Naive thymus-derived CD8-positive, alpha-beta T cell (primary cell): Measurements from ENCODE around the gene PRLR. TPM values are rescaled to one million over a fixed set of nuclear protein-coding genes. Genes with fewer than 3 reads are reported as not detected.

Experiments
- ATAC-seq, 2 donors: fragments of 150-1000 bp; cut with Tn5 transposase in 1 of 2; sonication (Bioruptor Pico), chemical (Tn5 transposase) in 1 of 2; 1 replicate in 1 of 2; 2 replicates in 1 of 2; pipeline ENCODE4 v1.10.0; 2021; ENCODE audit warnings: mild to moderate bottlenecking in 2 of 2, moderate library complexity in 2 of 2
- POLR2A ChIA-PET: fragments of 350-600 bp; sonication (Branson Sonifier 250); formaldehyde crosslinking; loops from one replicate; lab custom pipeline; 2021; ENCODE audit warnings: antibody characterized with exemption; lab: Charles Lee
- DNase-seq, 10 donors: peaks; one replicate each; pipeline versions ENCODE4 v3.0.0 to v3.0.0-alpha.2; 2020 to 2022
- H3K27ac Mint-ChIP-seq, 10 donors: one replicate each; pipeline ENCODE4 v1.8.0; 2020 to 2022; ENCODE audit warnings: mild to moderate bottlenecking in 10 of 10, mixed read lengths in 10 of 10, moderate library complexity in 4 of 10, inconsistent platforms in 1 of 10
- H3K27me3 Mint-ChIP-seq, 5 donors: one replicate each; pipeline ENCODE4 v1.8.0; 2021 to 2022; ENCODE audit warnings: mixed read lengths in 5 of 5
- H3K36me3 Mint-ChIP-seq, 3 donors: one replicate each; pipeline ENCODE4 v1.8.0; 2020 to 2022; ENCODE audit warnings: mixed read lengths in 3 of 3, mild to moderate bottlenecking in 2 of 3, inconsistent platforms in 1 of 3
- H3K4me1 Mint-ChIP-seq, 4 donors: one replicate each; pipeline ENCODE4 v1.8.0; 2021 to 2022; ENCODE audit warnings: mixed read lengths in 4 of 4
- H3K4me3 Mint-ChIP-seq, 10 donors: one replicate each; pipeline ENCODE4 v1.8.0; 2020 to 2022; ENCODE audit warnings: mild to moderate bottlenecking in 10 of 10, mixed read lengths in 10 of 10, moderate library complexity in 6 of 10, inconsistent platforms in 1 of 10
- H3K9me3 Mint-ChIP-seq, 9 donors: one replicate each; pipeline ENCODE4 v1.8.0; 2020 to 2022; ENCODE audit warnings: mixed read lengths in 9 of 9, mild to moderate bottlenecking in 3 of 9, inconsistent platforms in 1 of 9, moderate library complexity in 1 of 9
- polyA plus RNA-seq, 3 donors: library from polyadenylated mRNA; unstranded; fragments of 300-500 nt; fragmentation: Illumina TruSeq; gene quantifications; one replicate each; pipeline ENCODE4 v1.2.3, GENCODE V29; 2021
- total RNA-seq, 8 experiments: library from RNA in 2 of 8; stranded (reverse) in 2 of 8; gene quantifications; one replicate each; pipeline ENCODE4 v1.2.3 and lab custom pipeline; 2021 to 2026

PRLR gene
- total and polyA plus RNA-seq, 5 experiments from 2014 or later = not detected

GRCh38 chr5:35067985-35068384 lies 162.3 kb downstream of the PRLR start:
- H3K4me1 Mint-ChIP-seq = peaks cover 0 to 2% (median 0%) of the 10 kb centered on the region in 4 donors
- no peak for ATAC-seq
- no peak overlapping the region for H3K4me3 Mint-ChIP-seq
- H3K27me3 Mint-ChIP-seq = peaks cover 5 to 36% (median 12%) of the 10 kb centered on the region in 5 donors
- POLR2A ChIA-PET = no interaction called here
- H3K27ac Mint-ChIP-seq = no peak overlapping the region
- no peaks in the 10 kb centered on the region for H3K36me3 Mint-ChIP-seq
- H3K9me3 Mint-ChIP-seq = no peaks in the 10 kb centered on the region
- no peak for DNase-seq

GRCh38 chr5:35066260-35066795 lies 164.0 kb downstream of the PRLR start:
- Mint-ChIP-seq H3K27me3 (peaks cover 5 to 36% (median 12%) of the 10 kb centered on the region in 5 donors), H3K4me1 (peaks cover 0 to 2% (median 0%) of the 10 kb centered on the region in 4 donors)
- POLR2A ChIA-PET = no interaction called here

DNA sequence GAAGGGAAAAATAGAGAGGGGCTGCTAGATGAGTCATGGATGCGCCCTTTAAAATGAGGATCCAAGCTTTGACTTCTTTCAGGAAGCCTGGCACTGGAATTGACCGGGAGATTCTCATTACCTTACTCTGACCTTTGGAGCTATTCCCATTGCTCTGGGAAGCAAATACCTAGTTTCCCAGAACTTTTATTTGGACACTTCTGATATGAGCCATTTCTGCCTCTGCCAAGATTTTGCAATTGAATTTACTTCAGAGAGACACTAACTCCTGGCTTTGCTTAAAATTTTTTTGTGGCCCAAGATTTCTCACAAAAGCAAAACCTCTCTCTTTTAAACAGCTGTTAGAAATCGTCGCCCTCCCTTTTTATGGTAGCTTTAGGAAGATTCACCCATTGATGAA lies 166.9 kb downstream of the PRLR start:
- H3K4me3 Mint-ChIP-seq = no peak overlapping the region
- H3K4me1 Mint-ChIP-seq = peaks cover 0 to 2% (median 0%) of the 10 kb centered on the region in 4 donors
- H3K27me3 Mint-ChIP-seq = peaks cover 7 to 34% (median 13%) of the 10 kb centered on the region in 5 donors
- DNase-seq (no peak), ATAC-seq (no peak)
- no peak overlapping the region for H3K27ac Mint-ChIP-seq
- H3K36me3 Mint-ChIP-seq = no peaks in the 10 kb centered on the region
- POLR2A ChIA-PET = no interaction called here
- H3K9me3 Mint-ChIP-seq = no peaks in the 10 kb centered on the region

More at GRCh38 chr5:35066260-35066795, 164.0 kb downstream of the PRLR start:
- Mint-ChIP-seq H3K9me3 (no peaks in the 10 kb centered on the region), H3K36me3 (no peaks in the 10 kb centered on the region), H3K27ac (no peak overlapping the region), H3K4me3 (no peak overlapping the region)
- DNase-seq (no peak), ATAC-seq (no peak)

- POLR2A ChIA-PET = no interaction called here
- H3K27ac Mint-ChIP-seq = no peak overlapping the region
Observed at GRCh38 chr5:35061211-35061770, 169.0 kb downstream of the PRLR start.

GRCh38 chr5:35060236-35060635 lies 170.1 kb downstream of the PRLR start:
- DNase-seq (no peak), ATAC-seq (no peak)
- H3K4me1 Mint-ChIP-seq = no peaks in the 10 kb centered on the region
- H3K36me3 Mint-ChIP-seq = no peaks in the 10 kb centered on the region
- no peaks in the 10 kb centered on the region for H3K9me3 Mint-ChIP-seq
- peaks cover 3 to 12% (median 7%) of the 10 kb centered on the region in 5 donors for H3K27me3 Mint-ChIP-seq
- H3K4me3 Mint-ChIP-seq = no peak overlapping the region
- POLR2A ChIA-PET = no interaction called here
- no peak overlapping the region for H3K27ac Mint-ChIP-seq

More at GRCh38 chr5:35061211-35061770, 169.0 kb downstream of the PRLR start:
- no peaks in the 10 kb centered on the region for H3K9me3 Mint-ChIP-seq
- peaks cover 3 to 17% (median 12%) of the 10 kb centered on the region in 5 donors for H3K27me3 Mint-ChIP-seq
- no peaks in the 10 kb centered on the region for H3K36me3 Mint-ChIP-seq
- no peaks in the 10 kb centered on the region for H3K4me1 Mint-ChIP-seq
- H3K4me3 Mint-ChIP-seq = no peak overlapping the region
- no peak for ATAC-seq
- no peak for DNase-seq

- H3K4me1 Mint-ChIP-seq = no peaks in the 10 kb centered on the region
- no peak for DNase-seq
- no peak overlapping the region for H3K4me3 Mint-ChIP-seq
- POLR2A ChIA-PET = no interaction called here
- H3K9me3 Mint-ChIP-seq = no peaks in the 10 kb centered on the region
- no peaks in the 10 kb centered on the region for H3K36me3 Mint-ChIP-seq
- H3K27ac Mint-ChIP-seq = no peak overlapping the region
- peaks cover 2 to 14% (median 5%) of the 10 kb centered on the region in 5 donors for H3K27me3 Mint-ChIP-seq
- no peak for ATAC-seq
Observed at GRCh38 chr5:35059251-35059650, 171.0 kb downstream of the PRLR start.

DNA sequence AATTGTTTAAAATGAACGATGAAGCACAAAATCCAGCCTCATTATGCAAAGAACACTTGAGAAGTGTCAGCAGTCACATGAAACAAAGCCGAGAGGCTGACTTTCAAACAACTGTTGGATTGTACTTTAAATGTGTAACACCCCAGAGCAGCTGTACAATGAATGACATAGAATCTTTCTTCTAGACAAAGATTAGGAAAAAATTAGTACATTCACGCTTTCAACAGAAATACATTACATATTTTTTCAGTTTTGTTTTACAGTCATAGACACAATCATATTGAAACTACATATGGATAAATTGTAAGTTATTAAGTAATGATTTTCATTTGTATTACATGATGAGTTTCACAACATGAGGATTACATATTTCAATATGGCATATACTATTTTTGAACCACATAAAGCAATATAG lies 171.9 kb downstream of the PRLR start:
- Mint-ChIP-seq H3K4me1 (no peaks in the 10 kb centered on the region), H3K9me3 (no peaks in the 10 kb centered on the region), H3K27me3 (peaks cover 7 to 18% (median 11%) of the 10 kb centered on the region in 5 donors), H3K4me3 (no peak overlapping the region), H3K27ac (no peak overlapping the region), H3K36me3 (no peaks in the 10 kb centered on the region)
- ATAC-seq (no peak), DNase-seq (no peak)
- POLR2A ChIA-PET = no interaction called here

- Mint-ChIP-seq H3K27me3 (peaks cover 7 to 22% (median 14%) of the 10 kb centered on the region in 5 donors), H3K36me3 (no peaks in the 10 kb centered on the region), H3K27ac (no peak overlapping the region), H3K4me1 (no peaks in the 10 kb centered on the region), H3K4me3 (no peak overlapping the region), H3K9me3 (peaks cover 0 to 2% (median 0%) of the 10 kb centered on the region in 9 donors)
- no peak for DNase-seq
- ATAC-seq = no peak
- POLR2A ChIA-PET = no interaction called here
Observed at GRCh38 chr5:35056686-35057085, 173.6 kb downstream of the PRLR start.

DNA sequence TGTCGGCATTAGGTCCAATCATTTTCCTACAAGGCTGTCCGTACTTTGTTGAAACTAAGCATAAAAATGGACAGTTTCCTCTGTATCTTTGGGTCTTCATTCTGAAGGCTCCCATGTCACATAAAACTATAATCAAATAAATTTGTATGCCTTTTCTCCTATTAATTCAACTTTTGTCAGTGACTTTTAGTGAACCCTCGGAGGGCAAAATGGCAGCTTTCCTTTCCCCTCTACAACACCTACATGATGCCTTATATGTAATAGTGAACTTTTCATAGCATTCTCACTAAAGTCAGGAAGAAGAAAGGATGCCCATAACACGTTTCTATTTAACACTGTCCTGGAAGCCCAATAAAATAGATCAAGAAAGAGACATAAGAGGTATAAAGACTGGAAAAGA lies 177.4 kb downstream of the PRLR start:
- no peak overlapping the region for H3K4me3 Mint-ChIP-seq
- H3K9me3 Mint-ChIP-seq = peaks cover 0 to 5% (median 0%) of the 10 kb centered on the region in 9 donors
- H3K27ac Mint-ChIP-seq = no peak overlapping the region
- POLR2A ChIA-PET = no interaction called here
- peaks cover 12 to 38% (median 20%) of the 10 kb centered on the region in 5 donors for H3K27me3 Mint-ChIP-seq
- DNase-seq (no peak), ATAC-seq (no peak)
- H3K36me3 Mint-ChIP-seq = no peaks in the 10 kb centered on the region
- H3K4me1 Mint-ChIP-seq = no peaks in the 10 kb centered on the region

GRCh38 chr5:35050541-35051126 lies 179.7 kb downstream of the PRLR start:
- Mint-ChIP-seq H3K27me3 (peaks cover 14 to 43% (median 24%) of the 10 kb centered on the region in 5 donors), H3K4me3 (no peak overlapping the region), H3K9me3 (peaks cover 0 to 5% (median 0%) of the 10 kb centered on the region in 9 donors), H3K4me1 (no peaks in the 10 kb centered on the region), H3K27ac (no peak overlapping the region), H3K36me3 (no peaks in the 10 kb centered on the region)
- POLR2A ChIA-PET = no interaction called here
- ATAC-seq (no peak), DNase-seq (no peak)

- peaks cover 0 to 5% (median 0%) of the 10 kb centered on the region in 9 donors for H3K9me3 Mint-ChIP-seq
- H3K36me3 Mint-ChIP-seq = no peaks in the 10 kb centered on the region
- H3K27me3 Mint-ChIP-seq = peaks cover 13 to 37% (median 22%) of the 10 kb centered on the region in 5 donors
- H3K4me1 Mint-ChIP-seq = no peaks in the 10 kb centered on the region
- H3K27ac Mint-ChIP-seq = no peak overlapping the region
- POLR2A ChIA-PET = no interaction called here
- ATAC-seq (no peak), DNase-seq (no peak)
- no peak overlapping the region for H3K4me3 Mint-ChIP-seq
Observed at GRCh38 chr5:35048910-35049309, 181.4 kb downstream of the PRLR start.

- H3K36me3 Mint-ChIP-seq = no peaks in the 10 kb centered on the region
- H3K4me1 Mint-ChIP-seq = no peaks in the 10 kb centered on the region
- DNase-seq (no peak), ATAC-seq (no peak)
- POLR2A ChIA-PET = no interaction called here
- no peak within 1 kb of the TSS for H3K4me3 Mint-ChIP-seq
- H3K9me3 Mint-ChIP-seq = peaks cover 0 to 5% (median 0%) of the 10 kb centered on the region in 9 donors
- H3K27me3 Mint-ChIP-seq = peaks cover 11 to 27% (median 17%) of the 10 kb centered on the region in 5 donors
- no peak within 1 kb of the TSS for H3K27ac Mint-ChIP-seq
Observed at GRCh38 chr5:35047785-35048404, 182.4 kb downstream of the PRLR start, which contains the start of gene AGXT2. Gene AGXT2, minus strand, starts transcription at chr5:35047949. Its CDS starts 57 bp downstream, at chr5:35047892.

DNA sequence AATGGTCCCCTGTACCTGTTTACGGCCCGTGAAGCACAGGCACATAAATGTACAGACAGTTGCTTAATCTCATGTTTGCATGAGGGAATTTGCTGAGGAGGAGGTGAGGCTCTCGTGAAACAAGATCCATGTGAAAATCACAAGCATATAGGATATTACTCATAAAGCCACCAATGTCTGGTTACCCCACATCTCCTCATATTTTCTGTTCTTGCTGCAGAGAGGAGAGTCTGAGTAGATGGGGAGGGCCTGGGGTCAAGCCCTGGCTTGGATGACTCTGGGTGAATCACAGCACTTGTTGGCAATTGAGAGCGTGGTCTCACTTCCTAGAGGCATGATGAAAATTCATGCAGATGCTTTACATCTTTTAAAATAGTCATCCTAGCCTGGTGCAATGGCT lies 183.5 kb downstream of the PRLR start:
- Mint-ChIP-seq H3K9me3 (peaks cover 0 to 4% (median 0%) of the 10 kb centered on the region in 9 donors), H3K4me3 (no peak overlapping the region), H3K36me3 (no peaks in the 10 kb centered on the region), H3K4me1 (no peaks in the 10 kb centered on the region), H3K27ac (peak overlapping the region in 1 of 10 donors; percentile 3), H3K27me3 (peaks cover 11 to 28% (median 17%) of the 10 kb centered on the region in 5 donors)
- DNase-seq (no peak), ATAC-seq (no peak)
- POLR2A ChIA-PET = no interaction called here
